DND-41 (cell line): ENCODE data around the gene SCYL2.

ENCODE experiments used
- EZH2 ChIP-seq: IDR thresholded peaks from 3 replicates; pipeline ENCODE4 v1.6.1; 2012; ENCODE audit warnings: borderline replicate concordance, low read depth, mild to moderate bottlenecking, moderate library complexity, low read length, inconsistent platforms; ENCODE audit not compliant: severe bottlenecking
- TF ChIP-seq, protein P1 (sequence below): IDR thresholded peaks from 2 replicates; pipeline ENCODE4 v1.5.1; 2012; ENCODE audit warnings: borderline replicate concordance, low read length, moderate library complexity, mild to moderate bottlenecking; ENCODE audit not compliant: poor library complexity, severe bottlenecking; ENCODE audit errors: extremely low read depth

DNA sequence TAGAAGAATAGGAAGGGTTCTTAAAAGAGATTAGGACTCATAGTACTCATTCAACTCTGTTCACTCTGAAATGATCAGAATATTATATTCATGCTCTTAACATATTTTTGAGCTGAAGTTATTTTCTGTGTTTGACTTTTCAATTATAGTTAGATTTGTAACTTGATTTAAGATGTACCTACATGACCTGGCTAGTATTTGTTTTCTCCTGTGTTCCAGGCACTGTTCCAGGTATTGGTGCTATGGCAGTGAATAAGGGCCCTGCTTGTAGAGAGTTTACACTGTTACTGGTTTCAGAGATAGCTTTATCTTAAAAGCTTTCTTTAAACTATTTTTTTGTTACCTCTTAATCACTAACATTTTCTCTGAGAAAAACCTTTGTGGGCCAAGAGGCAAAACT lies 70.8 kb downstream of the SCYL2 start:
- TF ChIP-seq, protein P1, sequence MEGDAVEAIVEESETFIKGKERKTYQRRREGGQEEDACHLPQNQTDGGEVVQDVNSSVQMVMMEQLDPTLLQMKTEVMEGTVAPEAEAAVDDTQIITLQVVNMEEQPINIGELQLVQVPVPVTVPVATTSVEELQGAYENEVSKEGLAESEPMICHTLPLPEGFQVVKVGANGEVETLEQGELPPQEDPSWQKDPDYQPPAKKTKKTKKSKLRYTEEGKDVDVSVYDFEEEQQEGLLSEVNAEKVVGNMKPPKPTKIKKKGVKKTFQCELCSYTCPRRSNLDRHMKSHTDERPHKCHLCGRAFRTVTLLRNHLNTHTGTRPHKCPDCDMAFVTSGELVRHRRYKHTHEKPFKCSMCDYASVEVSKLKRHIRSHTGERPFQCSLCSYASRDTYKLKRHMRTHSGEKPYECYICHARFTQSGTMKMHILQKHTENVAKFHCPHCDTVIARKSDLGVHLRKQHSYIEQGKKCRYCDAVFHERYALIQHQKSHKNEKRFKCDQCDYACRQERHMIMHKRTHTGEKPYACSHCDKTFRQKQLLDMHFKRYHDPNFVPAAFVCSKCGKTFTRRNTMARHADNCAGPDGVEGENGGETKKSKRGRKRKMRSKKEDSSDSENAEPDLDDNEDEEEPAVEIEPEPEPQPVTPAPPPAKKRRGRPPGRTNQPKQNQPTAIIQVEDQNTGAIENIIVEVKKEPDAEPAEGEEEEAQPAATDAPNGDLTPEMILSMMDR = no peak
- TF ChIP-seq EZH2 = no peak
